ENCODE data around the gene EFR3B.

EFR3B gene

DNA sequence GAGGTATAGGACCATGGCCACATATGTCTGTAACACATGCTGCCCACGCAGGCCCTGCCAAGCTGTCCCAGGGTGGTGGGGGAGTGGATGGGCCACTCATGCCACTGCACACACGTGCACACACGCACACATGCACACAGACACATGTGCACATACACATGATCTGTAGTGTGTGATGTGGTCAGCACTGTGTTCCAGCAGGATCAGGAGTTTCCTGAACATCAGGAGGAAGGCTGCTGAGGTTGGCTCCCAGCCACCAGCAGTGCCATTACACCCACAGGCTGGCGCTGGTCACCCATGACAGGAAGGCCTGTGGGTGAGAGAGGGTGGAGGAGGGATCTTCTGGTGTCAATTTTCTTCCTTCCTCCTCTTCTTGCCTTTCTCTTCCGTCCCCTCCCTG, 81.8 kb downstream of the EFR3B start:
- TF ChIP-seq, protein P1, sequence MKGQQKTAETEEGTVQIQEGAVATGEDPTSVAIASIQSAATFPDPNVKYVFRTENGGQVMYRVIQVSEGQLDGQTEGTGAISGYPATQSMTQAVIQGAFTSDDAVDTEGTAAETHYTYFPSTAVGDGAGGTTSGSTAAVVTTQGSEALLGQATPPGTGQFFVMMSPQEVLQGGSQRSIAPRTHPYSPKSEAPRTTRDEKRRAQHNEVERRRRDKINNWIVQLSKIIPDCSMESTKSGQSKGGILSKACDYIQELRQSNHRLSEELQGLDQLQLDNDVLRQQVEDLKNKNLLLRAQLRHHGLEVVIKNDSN (IDR thresholded peaks at IDR 0.05) = no peak
- TF ChIP-seq NFIC (IDR thresholded peaks at IDR 0.05) (no peak), TAF1 (IDR thresholded peaks at IDR 0.05; ENCODE audit: low read depth) (no peak), CEBPB (IDR thresholded peaks at IDR 0.05) (no peak)

DNA sequence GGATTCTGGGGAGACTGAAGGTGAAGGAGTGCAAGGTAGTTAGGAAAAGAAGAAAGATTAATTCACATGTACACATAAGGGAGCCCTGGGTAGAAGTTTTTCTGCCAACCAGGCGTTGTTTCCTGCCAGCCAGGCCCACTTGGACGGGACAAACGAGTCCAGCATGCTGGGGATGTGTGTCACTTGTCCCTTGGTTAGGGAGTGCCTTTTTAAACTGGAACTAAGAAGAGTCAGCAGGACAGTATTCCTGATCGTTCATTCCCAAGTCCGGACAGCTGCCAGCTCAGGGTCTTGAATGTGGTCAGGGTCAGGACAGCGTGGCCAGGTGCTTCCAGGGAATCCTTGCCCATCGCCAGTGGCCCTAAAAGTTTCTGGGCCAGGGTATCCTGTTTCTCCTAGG, 83.3 kb downstream of the EFR3B start:
- TF ChIP-seq EP300 (IDR thresholded peaks at IDR 0.05; ENCODE audit: borderline replicate concordance) (no peak), CREB1 (IDR thresholded peaks at IDR 0.05; ENCODE audit: low read depth) (no peak), YY1 (IDR thresholded peaks at IDR 0.05; ENCODE audit: low read depth) (no peak), EGR1 (IDR thresholded peaks at IDR 0.05) (no peak), TCF12 (IDR thresholded peaks at IDR 0.05; ENCODE audit: low read depth) (no peak), TAF1 (IDR thresholded peaks at IDR 0.05; ENCODE audit: low read depth) (no peak), FOXM1 (IDR thresholded peaks at IDR 0.05; ENCODE audit: borderline replicate concordance, low read depth) (no peak), CEBPB (IDR thresholded peaks at IDR 0.05) (no peak), RAD21 (IDR thresholded peaks at IDR 0.05; ENCODE audit: low read depth) (no peak), NFIC (IDR thresholded peaks at IDR 0.05) (no peak)
- TF ChIP-seq, protein P1 (IDR thresholded peaks at IDR 0.05) = no peak
- TF ChIP-seq, protein P2, sequence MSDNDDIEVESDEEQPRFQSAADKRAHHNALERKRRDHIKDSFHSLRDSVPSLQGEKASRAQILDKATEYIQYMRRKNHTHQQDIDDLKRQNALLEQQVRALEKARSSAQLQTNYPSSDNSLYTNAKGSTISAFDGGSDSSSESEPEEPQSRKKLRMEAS (IDR thresholded peaks at IDR 0.05) = no peak
- TF ChIP-seq, protein P3, sequence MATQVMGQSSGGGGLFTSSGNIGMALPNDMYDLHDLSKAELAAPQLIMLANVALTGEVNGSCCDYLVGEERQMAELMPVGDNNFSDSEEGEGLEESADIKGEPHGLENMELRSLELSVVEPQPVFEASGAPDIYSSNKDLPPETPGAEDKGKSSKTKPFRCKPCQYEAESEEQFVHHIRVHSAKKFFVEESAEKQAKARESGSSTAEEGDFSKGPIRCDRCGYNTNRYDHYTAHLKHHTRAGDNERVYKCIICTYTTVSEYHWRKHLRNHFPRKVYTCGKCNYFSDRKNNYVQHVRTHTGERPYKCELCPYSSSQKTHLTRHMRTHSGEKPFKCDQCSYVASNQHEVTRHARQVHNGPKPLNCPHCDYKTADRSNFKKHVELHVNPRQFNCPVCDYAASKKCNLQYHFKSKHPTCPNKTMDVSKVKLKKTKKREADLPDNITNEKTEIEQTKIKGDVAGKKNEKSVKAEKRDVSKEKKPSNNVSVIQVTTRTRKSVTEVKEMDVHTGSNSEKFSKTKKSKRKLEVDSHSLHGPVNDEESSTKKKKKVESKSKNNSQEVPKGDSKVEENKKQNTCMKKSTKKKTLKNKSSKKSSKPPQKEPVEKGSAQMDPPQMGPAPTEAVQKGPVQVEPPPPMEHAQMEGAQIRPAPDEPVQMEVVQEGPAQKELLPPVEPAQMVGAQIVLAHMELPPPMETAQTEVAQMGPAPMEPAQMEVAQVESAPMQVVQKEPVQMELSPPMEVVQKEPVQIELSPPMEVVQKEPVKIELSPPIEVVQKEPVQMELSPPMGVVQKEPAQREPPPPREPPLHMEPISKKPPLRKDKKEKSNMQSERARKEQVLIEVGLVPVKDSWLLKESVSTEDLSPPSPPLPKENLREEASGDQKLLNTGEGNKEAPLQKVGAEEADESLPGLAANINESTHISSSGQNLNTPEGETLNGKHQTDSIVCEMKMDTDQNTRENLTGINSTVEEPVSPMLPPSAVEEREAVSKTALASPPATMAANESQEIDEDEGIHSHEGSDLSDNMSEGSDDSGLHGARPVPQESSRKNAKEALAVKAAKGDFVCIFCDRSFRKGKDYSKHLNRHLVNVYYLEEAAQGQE (IDR thresholded peaks at IDR 0.05; ENCODE audit: low read depth) = no peak

DNA sequence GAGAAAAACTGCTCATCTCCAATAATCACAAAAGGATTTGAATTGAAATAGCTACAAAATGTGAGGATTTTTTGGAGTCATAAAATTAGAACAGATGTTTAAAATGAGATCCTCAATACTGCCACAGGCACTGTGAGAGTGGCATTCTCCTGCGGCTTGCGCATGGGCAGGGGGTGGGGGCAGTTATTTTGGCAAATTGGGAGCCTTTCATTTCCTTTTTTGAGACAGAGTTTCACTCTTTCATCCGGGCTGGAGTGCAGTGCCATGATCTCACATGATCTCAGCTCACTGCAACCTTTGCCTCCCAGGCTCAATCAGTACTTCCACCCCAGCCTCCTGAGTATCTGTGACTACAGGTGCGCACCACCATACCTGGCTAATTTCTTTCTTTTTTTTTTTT, 84.1 kb downstream of the EFR3B start:
- TF ChIP-seq YY1 (IDR thresholded peaks at IDR 0.05; ENCODE audit: low read depth) = no peak
- TF ChIP-seq, protein P2 (IDR thresholded peaks at IDR 0.05) = no peak
- TF ChIP-seq TAF1 (IDR thresholded peaks at IDR 0.05; ENCODE audit: low read depth) = no peak
- TF ChIP-seq, protein P3 (IDR thresholded peaks at IDR 0.05; ENCODE audit: low read depth) = no peak
- TF ChIP-seq TCF12 (IDR thresholded peaks at IDR 0.05; ENCODE audit: low read depth) = no peak
- no peak for TF ChIP-seq FOXM1 (IDR thresholded peaks at IDR 0.05; ENCODE audit: borderline replicate concordance, low read depth)
- no peak for TF ChIP-seq ZBTB7A (IDR thresholded peaks at IDR 0.05; ENCODE audit: low read depth)
- no peak for TF ChIP-seq TEAD4 (IDR thresholded peaks at IDR 0.05)
- TF ChIP-seq EP300 (IDR thresholded peaks at IDR 0.05; ENCODE audit: borderline replicate concordance) = no peak

DNA sequence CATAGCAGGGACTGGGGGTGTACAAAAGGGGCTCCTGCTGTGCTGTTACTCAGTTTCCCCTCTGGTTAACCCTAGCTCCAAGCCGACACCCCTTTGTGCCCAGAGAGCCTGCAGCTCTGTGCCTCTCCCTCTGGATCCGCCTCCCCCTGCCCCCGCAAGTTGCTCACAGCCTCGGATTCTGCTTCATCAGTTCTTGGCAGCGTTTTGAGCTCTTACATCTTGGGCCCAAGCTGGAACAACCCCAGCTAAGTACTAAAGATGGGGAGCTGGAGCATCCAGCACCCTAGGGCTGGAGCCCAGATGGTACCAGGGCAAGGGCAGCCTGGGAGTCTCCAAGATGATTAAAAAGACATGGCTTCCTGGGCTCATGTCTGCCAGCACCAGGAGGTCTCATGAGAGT, 85.8 kb downstream of the EFR3B start:
- TF ChIP-seq, protein P2 (IDR thresholded peaks at IDR 0.05) = no peak
- TF ChIP-seq ZBTB7A (IDR thresholded peaks at IDR 0.05; ENCODE audit: low read depth) = no peak
- no peak for TF ChIP-seq RAD21 (IDR thresholded peaks at IDR 0.05; ENCODE audit: low read depth)
- no peak for TF ChIP-seq TEAD4 (IDR thresholded peaks at IDR 0.05)
- no peak for TF ChIP-seq NFIC (IDR thresholded peaks at IDR 0.05)
- no peak for TF ChIP-seq YY1 (IDR thresholded peaks at IDR 0.05; ENCODE audit: low read depth)
- no peak for TF ChIP-seq CEBPB (IDR thresholded peaks at IDR 0.05)
- no peak for TF ChIP-seq FOXM1 (IDR thresholded peaks at IDR 0.05; ENCODE audit: borderline replicate concordance, low read depth)
- no peak for TF ChIP-seq TAF1 (IDR thresholded peaks at IDR 0.05; ENCODE audit: low read depth)
- TF ChIP-seq EGR1 (IDR thresholded peaks at IDR 0.05) = no peak

DNA sequence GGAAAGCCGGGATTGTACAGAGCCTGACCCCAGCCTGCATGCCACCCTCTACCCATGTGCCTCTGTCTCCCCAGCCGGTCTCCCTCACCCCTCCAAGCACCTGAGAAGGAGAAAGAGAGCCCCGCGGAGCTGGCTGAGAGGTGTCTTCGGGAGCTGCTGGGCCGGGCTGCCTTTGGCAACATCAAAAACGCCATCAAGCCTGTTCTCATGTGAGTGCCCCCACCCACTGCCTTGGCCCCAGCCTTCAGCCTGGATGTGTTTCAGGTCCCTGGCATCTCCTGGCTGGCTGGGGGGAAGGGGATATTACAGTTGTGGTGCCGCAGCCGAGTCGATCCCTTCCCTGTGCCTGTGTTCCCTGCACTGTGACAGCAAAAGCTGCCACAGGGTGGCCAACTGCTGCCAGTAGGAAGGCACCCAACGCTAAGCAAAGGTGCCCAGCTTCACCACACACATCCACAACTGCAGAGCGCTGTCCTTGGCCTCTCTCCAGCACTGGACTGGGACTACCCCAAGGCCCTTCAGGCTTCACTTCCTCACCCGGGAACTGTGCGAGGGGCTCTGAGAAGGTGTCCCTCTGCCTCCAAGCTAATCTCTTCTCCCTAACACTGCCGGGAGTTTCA, 88.1 kb downstream of the EFR3B start:
- TF ChIP-seq RAD21 (IDR thresholded peaks at IDR 0.05; ENCODE audit: low read depth) (peak; percentile 7; the same call in 1 of the 2 replicates), TCF12 (IDR thresholded peaks at IDR 0.05; ENCODE audit: low read depth) (no peak), ZBTB7A (IDR thresholded peaks at IDR 0.05; ENCODE audit: low read depth) (no peak)

DNA sequence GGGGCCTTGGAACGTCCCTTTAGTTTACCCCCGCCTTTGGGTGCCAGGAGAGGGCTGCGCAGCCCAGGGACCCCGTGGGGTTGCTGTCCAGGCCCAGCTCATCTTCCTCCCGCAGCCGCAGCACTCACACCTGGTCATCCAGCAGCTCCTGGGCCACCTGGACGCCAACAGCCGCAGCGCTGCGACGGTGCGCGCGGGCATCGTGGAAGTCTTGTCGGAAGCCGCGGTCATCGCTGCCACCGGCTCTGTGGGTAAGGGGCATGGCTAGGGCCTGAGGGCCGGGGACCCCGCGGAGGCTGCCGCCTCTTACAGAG, 89.3 kb downstream of the EFR3B start:
- no peak for TF ChIP-seq CEBPB (IDR thresholded peaks at IDR 0.05)
- TF ChIP-seq YY1 (IDR thresholded peaks at IDR 0.05; ENCODE audit: low read depth) = no peak
- TF ChIP-seq RAD21 (IDR thresholded peaks at IDR 0.05; ENCODE audit: low read depth) = no peak
- no peak for TF ChIP-seq TEAD4 (IDR thresholded peaks at IDR 0.05)
- TF ChIP-seq, protein P3 (IDR thresholded peaks at IDR 0.05; ENCODE audit: low read depth) = no peak
- TF ChIP-seq TCF12 (IDR thresholded peaks at IDR 0.05; ENCODE audit: low read depth) = no peak
- TF ChIP-seq NFIC (IDR thresholded peaks at IDR 0.05) = no peak
- TF ChIP-seq EGR1 (IDR thresholded peaks at IDR 0.05) = no peak
- TF ChIP-seq EP300 (IDR thresholded peaks at IDR 0.05; ENCODE audit: borderline replicate concordance) = no peak
- TF ChIP-seq, protein P1 (IDR thresholded peaks at IDR 0.05) = no peak
- no peak for TF ChIP-seq FOXM1 (IDR thresholded peaks at IDR 0.05; ENCODE audit: borderline replicate concordance, low read depth)
- TF ChIP-seq TAF1 (IDR thresholded peaks at IDR 0.05; ENCODE audit: low read depth) = no peak
- TF ChIP-seq ZBTB7A (IDR thresholded peaks at IDR 0.05; ENCODE audit: low read depth) = no peak
